A673 (cell line): ENCODE measurements around the gene SUPT5H. TPM values are rescaled to one million over a fixed set of nuclear protein-coding genes. Genes with fewer than 3 reads are reported as not detected.

Experiments
- BruUV-seq: library from RNA; stranded (reverse); fragments of 400-500 nt; replicated peaks from 2 replicates; lab custom pipeline; 2021; lab: Mats Ljungman, UMichigan
- CTCF ChIA-PET: fragments of 300-600 bp; sonication (Branson Sonifier 250); formaldehyde crosslinking; loops from one replicate; lab custom pipeline; 2022; ENCODE audit warnings: antibody characterized with exemption; lab: Charles Lee
- POLR2A ChIA-PET: fragments of 300-600 bp; sonication (Branson Sonifier 250); formaldehyde crosslinking; loops from one replicate; lab custom pipeline; 2022; ENCODE audit warnings: antibody characterized with exemption; ENCODE audit not compliant: low non-redundant PET; lab: Charles Lee
- DNase-seq: peaks from one replicate; pipeline ENCODE4 v3.0.0-alpha.2; 2015; ENCODE audit warnings: low spot score
- H3K27ac ChIP-seq: fragments of 200-600 bp; sonication (generic); 2 replicates; pipeline ENCODE4 v1.5.1; 2016; ENCODE audit warnings: mixed run types, low read depth, mild to moderate bottlenecking, mixed read lengths, antibody characterized with exemption, low read length; ENCODE audit not compliant: poor library complexity, severe bottlenecking
- H3K27me3 ChIP-seq: fragments of 200-600 bp; sonication (generic); replicated peaks from 2 replicates; pipeline ENCODE4 v1.6.1; 2017; ENCODE audit warnings: mixed run types, low read depth, mild to moderate bottlenecking, mixed read lengths, antibody characterized with exemption, low read length; ENCODE audit not compliant: insufficient read depth, poor library complexity
- H3K36me3 ChIP-seq: fragments of 200-600 bp; sonication (generic); 2 replicates; pipeline ENCODE4 v1.6.1; 2016; ENCODE audit warnings: mixed run types, mild to moderate bottlenecking, mixed read lengths, antibody characterized with exemption, low read length; ENCODE audit not compliant: insufficient read depth, poor library complexity, severe bottlenecking
- H3K4me1 ChIP-seq: fragments of 200-600 bp; sonication (generic); 2 replicates; pipeline ENCODE4 v1.6.1; 2017; ENCODE audit warnings: mixed run types, mild to moderate bottlenecking, mixed read lengths, antibody characterized with exemption, low read length; ENCODE audit not compliant: insufficient read depth, poor library complexity, severe bottlenecking
- H3K4me3 ChIP-seq: fragments of 200-600 bp; sonication (generic); 2 replicates; pipeline ENCODE4 v1.5.1; 2016; ENCODE audit warnings: low read depth, mixed run types, mild to moderate bottlenecking, mixed read lengths, low read length; ENCODE audit not compliant: poor library complexity, severe bottlenecking
- H3K9me3 ChIP-seq: fragments of 200-600 bp; sonication (generic); 2 replicates; pipeline ENCODE4 v1.6.1; 2016; ENCODE audit warnings: mixed run types, low read depth, mild to moderate bottlenecking, mixed read lengths, antibody characterized with exemption, low read length; ENCODE audit not compliant: poor library complexity, severe bottlenecking
- EZH2 ChIP-seq: fragments of 200-600 bp; sonication (generic); IDR thresholded peaks from 2 replicates; pipeline ENCODE4 v1.6.1; 2017; ENCODE audit warnings: borderline replicate concordance, low read depth, mild to moderate bottlenecking, mixed read lengths, antibody characterized with exemption, low read length; ENCODE audit not compliant: poor library complexity, severe bottlenecking
- intact Hi-C: fragments of 100-400 bp; cut with micrococcal nuclease; formaldehyde crosslinking; loops from one replicate; pipeline ENCODE4 v1.10.0; 2022; ENCODE audit not compliant: unreplicated experiment
- total RNA-seq: library from RNA; stranded (reverse); gene quantifications from 2 replicates; pipeline ENCODE4 v1.2.3, GENCODE V29; 2021
- TF ChIP-seq, protein P1 (sequence below): fragments of 300-800, 200-600 bp; sonication (generic); conservative IDR thresholded peaks from 2 replicates; pipeline ENCODE4 v1.5.1; 2017; ENCODE audit warnings: low read depth, mild to moderate bottlenecking, antibody characterized with exemption, low read length, moderate library complexity, mixed read lengths

The SUPT5H gene
- total RNA-seq, 1 experiment from 2014 or later = 169 TPM

DNA sequence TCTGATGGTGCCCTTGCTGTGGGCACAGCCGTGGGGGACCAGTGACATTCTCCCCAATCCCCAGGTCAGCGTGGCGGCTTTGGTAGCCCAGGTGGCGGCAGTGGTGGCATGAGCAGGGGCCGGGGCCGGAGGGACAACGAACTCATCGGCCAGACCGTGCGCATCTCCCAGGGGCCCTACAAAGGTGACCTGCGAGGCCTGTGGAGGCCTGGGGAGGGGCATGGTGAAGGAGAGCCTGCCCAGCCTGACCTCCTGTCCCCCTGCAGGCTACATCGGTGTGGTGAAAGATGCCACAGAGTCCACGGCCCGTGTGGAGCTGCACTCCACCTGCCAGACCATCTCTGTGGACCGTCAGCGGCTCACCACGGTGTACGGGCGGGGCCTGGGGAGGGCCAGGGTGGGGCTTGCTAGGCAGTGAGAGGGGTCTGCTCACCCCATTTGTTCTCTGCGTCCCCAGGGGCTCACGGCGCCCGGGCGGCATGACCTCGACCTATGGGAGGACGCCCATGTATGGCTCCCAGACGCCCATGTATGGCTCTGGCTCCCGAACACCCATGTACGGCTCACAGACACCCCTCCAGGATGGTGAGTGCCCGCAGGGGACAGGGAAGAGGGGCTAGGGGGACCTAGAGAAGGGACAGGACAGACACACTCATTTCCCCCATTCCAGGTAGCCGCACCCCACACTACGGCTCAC lies 27.5 kb downstream of the SUPT5H start:
- H3K27ac ChIP-seq = no peak overlapping the region
- no peak overlapping the region for H3K4me3 ChIP-seq
- H3K9me3 ChIP-seq = no peaks in the 10 kb centered on the region
- POLR2A ChIA-PET = no interaction called here
- TF ChIP-seq, protein P1, sequence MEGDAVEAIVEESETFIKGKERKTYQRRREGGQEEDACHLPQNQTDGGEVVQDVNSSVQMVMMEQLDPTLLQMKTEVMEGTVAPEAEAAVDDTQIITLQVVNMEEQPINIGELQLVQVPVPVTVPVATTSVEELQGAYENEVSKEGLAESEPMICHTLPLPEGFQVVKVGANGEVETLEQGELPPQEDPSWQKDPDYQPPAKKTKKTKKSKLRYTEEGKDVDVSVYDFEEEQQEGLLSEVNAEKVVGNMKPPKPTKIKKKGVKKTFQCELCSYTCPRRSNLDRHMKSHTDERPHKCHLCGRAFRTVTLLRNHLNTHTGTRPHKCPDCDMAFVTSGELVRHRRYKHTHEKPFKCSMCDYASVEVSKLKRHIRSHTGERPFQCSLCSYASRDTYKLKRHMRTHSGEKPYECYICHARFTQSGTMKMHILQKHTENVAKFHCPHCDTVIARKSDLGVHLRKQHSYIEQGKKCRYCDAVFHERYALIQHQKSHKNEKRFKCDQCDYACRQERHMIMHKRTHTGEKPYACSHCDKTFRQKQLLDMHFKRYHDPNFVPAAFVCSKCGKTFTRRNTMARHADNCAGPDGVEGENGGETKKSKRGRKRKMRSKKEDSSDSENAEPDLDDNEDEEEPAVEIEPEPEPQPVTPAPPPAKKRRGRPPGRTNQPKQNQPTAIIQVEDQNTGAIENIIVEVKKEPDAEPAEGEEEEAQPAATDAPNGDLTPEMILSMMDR = no peak
- no peak for TF ChIP-seq EZH2
- H3K36me3 ChIP-seq = peaks cover 72% of the 10 kb centered on the region
- H3K27me3 ChIP-seq = no peaks in the 10 kb centered on the region
- no peak for DNase-seq
- intact Hi-C loops = loop anchor here (5.0 kb wide), 1 partner anchor 59 kb away; the partner anchor contains the start of gene EID2B
- H3K4me1 ChIP-seq = no peaks in the 10 kb centered on the region
- CTCF ChIA-PET = no interaction called here
- no TSS peak for BruUV-seq

DNA sequence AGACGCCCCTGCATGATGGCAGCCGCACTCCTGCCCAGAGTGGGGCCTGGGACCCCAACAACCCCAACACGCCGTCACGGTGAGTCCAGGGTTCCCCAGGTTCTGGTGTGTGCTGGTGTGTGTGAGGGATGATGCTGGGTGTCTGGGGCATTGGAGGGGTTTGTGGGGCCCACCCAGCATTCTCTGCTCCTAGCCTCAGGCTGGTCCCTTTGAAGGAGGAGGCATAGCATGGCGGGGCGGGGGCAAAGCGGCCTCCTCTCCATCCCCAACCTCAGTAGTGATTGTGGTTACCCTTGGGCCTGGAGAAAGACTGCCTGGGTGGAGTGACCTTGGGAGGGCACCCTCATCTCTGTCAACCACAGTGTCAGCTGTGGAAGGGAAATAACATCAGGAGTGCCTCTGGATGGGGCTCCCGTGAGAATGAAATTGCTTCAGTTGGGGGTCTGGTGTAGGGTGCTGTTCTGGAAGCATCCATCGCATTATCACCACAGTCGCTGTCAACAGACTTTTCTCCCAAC lies 28.1 kb downstream of the SUPT5H start:
- peaks cover 67% of the 10 kb centered on the region for H3K36me3 ChIP-seq
- no peaks in the 10 kb centered on the region for H3K4me1 ChIP-seq
- H3K27ac ChIP-seq = no peak overlapping the region
- intact Hi-C loops = loop anchor here (5.0 kb wide), 1 partner anchor 59 kb away; the partner anchor contains the start of gene EID2B
- ChIA-PET POLR2A (no interaction called here), CTCF (no interaction called here)
- H3K9me3 ChIP-seq = no peaks in the 10 kb centered on the region
- DNase-seq = no peak
- BruUV-seq = no TSS peak
- no peaks in the 10 kb centered on the region for H3K27me3 ChIP-seq
- no peak overlapping the region for H3K4me3 ChIP-seq
- TF ChIP-seq, protein P1 = no peak
- no peak for TF ChIP-seq EZH2

DNA sequence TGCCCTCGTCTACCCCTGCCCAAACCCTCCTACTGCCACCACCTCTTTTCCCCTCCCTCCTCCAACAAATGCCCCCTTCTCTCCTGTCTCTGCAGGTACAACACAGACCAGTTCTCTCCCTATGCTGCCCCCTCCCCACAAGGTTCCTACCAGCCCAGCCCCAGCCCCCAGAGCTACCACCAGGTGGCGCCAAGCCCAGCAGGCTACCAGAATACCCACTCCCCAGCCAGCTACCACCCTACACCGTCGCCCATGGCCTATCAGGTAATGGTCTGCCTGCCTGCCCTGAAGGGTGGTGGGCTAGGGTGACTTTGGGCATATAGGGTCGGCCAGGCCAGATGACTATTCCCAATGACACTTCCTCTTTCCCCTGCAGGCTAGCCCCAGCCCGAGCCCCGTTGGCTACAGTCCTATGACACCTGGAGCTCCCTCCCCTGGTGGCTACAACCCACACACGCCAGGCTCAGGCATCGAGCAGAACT lies 28.8 kb downstream of the SUPT5H start:
- BruUV-seq = no TSS peak
- Histone ChIP-seq H3K4me3 (no peak overlapping the region), H3K9me3 (no peaks in the 10 kb centered on the region), H3K27ac (no peak overlapping the region), H3K27me3 (no peaks in the 10 kb centered on the region), H3K36me3 (peaks cover 61% of the 10 kb centered on the region), H3K4me1 (no peaks in the 10 kb centered on the region)
- intact Hi-C loops = loop anchor here (5.0 kb wide), 1 partner anchor 58 kb away; the partner anchor contains the start of gene EID2B
- TF ChIP-seq, protein P1 = peak; percentile 93
- no peak for TF ChIP-seq EZH2
- POLR2A ChIA-PET = no interaction called here
- CTCF ChIA-PET = no interaction called here
- DNase-seq = peak; percentile 62
